Loucy (cell line): ENCODE data around the gene ARSG.

Experiments
- H2AFZ ChIP-seq: fragments of 200-600 bp; sonication (generic); 2 replicates; pipeline ENCODE4 v1.6.0; 2016; ENCODE audit warnings: antibody characterized with exemption, mild to moderate bottlenecking, low read length, moderate library complexity
- H3F3A ChIP-seq: fragments of 200-600 bp; 2 replicates; pipeline ENCODE4 v1.6.0; 2016; ENCODE audit warnings: antibody characterized with exemption, low read depth, mild to moderate bottlenecking
- H3K27me3 ChIP-seq: fragments of 200-600 bp; sonication (generic); 2 replicates; pipeline ENCODE4 v1.6.1; 2014; ENCODE audit warnings: low read length, mild to moderate bottlenecking; ENCODE audit not compliant: insufficient read depth, poor library complexity, severe bottlenecking
- H3K36me3 ChIP-seq: fragments of 200-600 bp; sonication (generic); 2 replicates; pipeline ENCODE4 v1.6.1; 2016; ENCODE audit warnings: low read length; ENCODE audit not compliant: insufficient read depth
- H3K4me1 ChIP-seq: fragments of 200-600 bp; sonication (generic); 2 replicates; pipeline ENCODE4 v1.5.1; 2014; ENCODE audit warnings: low read length, mild to moderate bottlenecking; ENCODE audit not compliant: insufficient read depth, poor library complexity, severe bottlenecking
- H3K4me2 ChIP-seq: fragments of 200-600 bp; sonication (generic); 2 replicates; pipeline ENCODE4 v1.6.0; 2014; ENCODE audit warnings: antibody characterized with exemption, low read length, low read depth, mild to moderate bottlenecking; ENCODE audit not compliant: poor library complexity, severe bottlenecking
- H3K4me3 ChIP-seq: fragments of 200-600 bp; sonication (generic); 2 replicates; pipeline ENCODE4 v1.5.1; 2014; ENCODE audit warnings: low read length, mild to moderate bottlenecking, mixed read lengths; ENCODE audit not compliant: poor library complexity, severe bottlenecking
- H3K79me2 ChIP-seq: fragments of 200-600 bp; sonication (generic); 2 replicates; pipeline ENCODE4 v1.6.1; 2014; ENCODE audit warnings: low read length; ENCODE audit not compliant: insufficient read depth
- H3K9ac ChIP-seq: fragments of 200-600 bp; sonication (generic); 2 replicates; pipeline ENCODE4 v1.6.0; 2014; ENCODE audit warnings: mild to moderate bottlenecking, low read depth, low read length, moderate library complexity; ENCODE audit not compliant: poor library complexity, severe bottlenecking
- H3K9me2 ChIP-seq: fragments of 200-600 bp; sonication (generic); replicated peaks from 2 replicates; pipeline ENCODE4 v1.6.1; 2016; ENCODE audit warnings: low read depth, low read length, mixed read lengths
- H3K9me3 ChIP-seq: fragments of 200-600 bp; sonication (generic); 2 replicates; pipeline ENCODE4 v1.6.1; 2014; ENCODE audit warnings: mild to moderate bottlenecking, antibody characterized with exemption, low read length, low read depth; ENCODE audit not compliant: insufficient read depth
- H4K20me1 ChIP-seq: fragments of 200-600 bp; sonication (generic); 2 replicates; pipeline ENCODE4 v1.6.0; 2014; ENCODE audit warnings: antibody characterized with exemption, low read length, mild to moderate bottlenecking; ENCODE audit not compliant: insufficient read depth, poor library complexity, severe bottlenecking
- EZH2phosphoT487 ChIP-seq: fragments of 200-600 bp; IDR thresholded peaks from 2 replicates; pipeline ENCODE4 v1.6.1; 2018; ENCODE audit warnings: antibody characterized with exemption, mild to moderate bottlenecking, moderate library complexity, borderline replicate concordance
- TF ChIP-seq, protein P1 (sequence below): fragments of 200-600 bp; sonication (generic); conservative IDR thresholded peaks from 2 replicates; pipeline ENCODE4 v1.5.1; 2014; ENCODE audit warnings: mild to moderate bottlenecking, antibody characterized with exemption, low read length

Gene ARSG

GRCh38 chr17:68431045-68431608 lies 139.8 kb downstream of the ARSG start:
- Histone ChIP-seq H4K20me1 (no peaks in the 10 kb centered on the region), H3K27me3 (no peaks in the 10 kb centered on the region), H3K4me3 (no peak overlapping the region), H3K4me1 (peaks cover 7% of the 10 kb centered on the region), H2AFZ (no peak overlapping the region), H3K9me3 (no peaks in the 10 kb centered on the region), H3K4me2 (no peak overlapping the region), H3K36me3 (peaks cover 31% of the 10 kb centered on the region; the same call in 1 of the 2 replicates), H3K9me2 (no peaks in the 10 kb centered on the region), H3F3A (no peaks in the 10 kb centered on the region), H3K79me2 (no peaks in the 10 kb centered on the region), H3K9ac (no peak overlapping the region)
- TF ChIP-seq, protein P1, sequence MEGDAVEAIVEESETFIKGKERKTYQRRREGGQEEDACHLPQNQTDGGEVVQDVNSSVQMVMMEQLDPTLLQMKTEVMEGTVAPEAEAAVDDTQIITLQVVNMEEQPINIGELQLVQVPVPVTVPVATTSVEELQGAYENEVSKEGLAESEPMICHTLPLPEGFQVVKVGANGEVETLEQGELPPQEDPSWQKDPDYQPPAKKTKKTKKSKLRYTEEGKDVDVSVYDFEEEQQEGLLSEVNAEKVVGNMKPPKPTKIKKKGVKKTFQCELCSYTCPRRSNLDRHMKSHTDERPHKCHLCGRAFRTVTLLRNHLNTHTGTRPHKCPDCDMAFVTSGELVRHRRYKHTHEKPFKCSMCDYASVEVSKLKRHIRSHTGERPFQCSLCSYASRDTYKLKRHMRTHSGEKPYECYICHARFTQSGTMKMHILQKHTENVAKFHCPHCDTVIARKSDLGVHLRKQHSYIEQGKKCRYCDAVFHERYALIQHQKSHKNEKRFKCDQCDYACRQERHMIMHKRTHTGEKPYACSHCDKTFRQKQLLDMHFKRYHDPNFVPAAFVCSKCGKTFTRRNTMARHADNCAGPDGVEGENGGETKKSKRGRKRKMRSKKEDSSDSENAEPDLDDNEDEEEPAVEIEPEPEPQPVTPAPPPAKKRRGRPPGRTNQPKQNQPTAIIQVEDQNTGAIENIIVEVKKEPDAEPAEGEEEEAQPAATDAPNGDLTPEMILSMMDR = no peak
- no peak for TF ChIP-seq EZH2phosphoT487

DNA sequence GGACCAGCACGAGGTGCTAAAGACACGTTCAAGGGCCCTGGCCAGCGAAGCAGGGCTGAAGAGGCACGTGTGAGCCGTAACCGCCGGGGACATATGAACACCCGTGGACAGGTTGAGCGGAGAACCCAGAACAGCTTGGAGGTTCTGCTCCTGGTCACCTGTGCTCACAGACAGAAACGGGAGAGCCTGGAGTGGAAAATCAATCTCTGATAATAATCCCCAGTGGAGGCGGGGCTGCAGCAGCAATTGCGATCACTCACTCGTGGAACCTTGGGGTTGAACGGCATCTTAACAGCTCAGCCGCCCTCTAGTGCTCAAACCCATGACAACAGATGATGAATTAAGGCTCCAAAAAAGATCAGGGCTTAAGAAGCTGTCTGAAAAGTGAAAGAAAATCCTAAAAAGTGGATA lies 140.4 kb downstream of the ARSG start:
- no peaks in the 10 kb centered on the region for H4K20me1 ChIP-seq
- H3K4me1 ChIP-seq = peaks cover 12% of the 10 kb centered on the region
- H3K27me3 ChIP-seq = no peaks in the 10 kb centered on the region
- no peaks in the 10 kb centered on the region for H3K79me2 ChIP-seq
- no peak overlapping the region for H3K9ac ChIP-seq
- no peak overlapping the region for H3K4me2 ChIP-seq
- H3K36me3 ChIP-seq = peaks cover 31% of the 10 kb centered on the region; the same call in 1 of the 2 replicates
- H2AFZ ChIP-seq = no peak overlapping the region
- H3F3A ChIP-seq = no peaks in the 10 kb centered on the region
- TF ChIP-seq, protein P1 = peak; percentile 57
- no peak for TF ChIP-seq EZH2phosphoT487
- H3K9me2 ChIP-seq = no peaks in the 10 kb centered on the region
- H3K9me3 ChIP-seq = no peaks in the 10 kb centered on the region
- H3K4me3 ChIP-seq = no peak overlapping the region

DNA sequence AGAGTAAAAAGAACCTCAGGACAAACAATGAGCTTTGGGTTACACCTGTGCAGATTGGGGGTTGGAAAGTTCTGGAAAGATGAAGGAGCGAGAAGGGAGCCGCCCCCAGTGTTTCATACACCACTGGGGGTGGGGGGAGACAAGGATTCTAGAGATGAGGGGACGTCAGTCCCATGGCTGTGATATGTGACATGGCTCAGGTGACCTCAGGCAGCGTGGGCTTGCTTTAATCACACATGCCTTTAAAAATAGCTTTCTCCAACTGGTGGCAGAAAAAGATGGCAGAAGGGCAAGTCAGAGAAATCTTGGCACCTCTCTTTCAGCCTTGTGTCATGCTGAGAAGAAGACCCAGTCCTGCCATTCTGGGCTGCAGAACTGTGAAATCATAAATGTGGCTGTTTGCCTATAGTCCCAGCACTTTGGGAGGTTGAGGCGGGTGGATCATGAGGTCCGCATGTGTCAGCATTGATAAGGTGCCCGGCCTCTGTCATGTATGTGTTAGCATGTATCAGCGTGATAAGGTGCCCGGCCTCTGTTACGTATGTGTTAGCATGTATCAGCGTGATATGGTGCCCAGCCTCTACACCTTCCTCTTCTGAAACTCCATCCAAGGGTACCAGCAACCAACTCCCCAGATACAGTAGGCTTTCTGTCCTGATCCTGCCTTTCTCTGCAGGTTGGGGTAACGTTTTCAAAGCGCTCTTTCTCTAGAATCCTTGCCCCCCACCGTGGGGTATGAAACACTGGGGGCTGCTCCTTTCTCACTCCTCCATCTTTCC lies 141.0 kb downstream of the ARSG start:
- H3K4me1 ChIP-seq = peaks cover 18% of the 10 kb centered on the region
- H3K4me2 ChIP-seq = no peak overlapping the region
- TF ChIP-seq EZH2phosphoT487 = no peak
- TF ChIP-seq, protein P1 = no peak
- H3K36me3 ChIP-seq = peaks cover 31% of the 10 kb centered on the region; the same call in 1 of the 2 replicates
- no peaks in the 10 kb centered on the region for H3K9me3 ChIP-seq
- H3K4me3 ChIP-seq = no peak overlapping the region
- H3K27me3 ChIP-seq = no peaks in the 10 kb centered on the region
- no peak overlapping the region for H2AFZ ChIP-seq
- peaks cover 3% of the 10 kb centered on the region; the same call in 1 of the 2 replicates for H3F3A ChIP-seq
- H3K9ac ChIP-seq = no peak overlapping the region
- H4K20me1 ChIP-seq = no peaks in the 10 kb centered on the region
- H3K9me2 ChIP-seq = no peaks in the 10 kb centered on the region
- no peaks in the 10 kb centered on the region for H3K79me2 ChIP-seq
